D721Med (cell line): ENCODE measurements around the gene CD8A.

Source experiments
- DNase-seq: peaks from one replicate; pipeline ENCODE4 v3.0.0; 2011; ENCODE audit warnings: low spot score; ENCODE audit not compliant: insufficient read length
- FAIRE-seq: peaks from 2 replicates; lab custom pipeline; 2011; peaks lifted over from hg19 to GRCh38; lab: Jason Lieb, UNC
- CTCF ChIP-seq: IDR thresholded peaks from 2 replicates; pipeline ENCODE4 v1.5.1; 2012; ENCODE audit warnings: mild to moderate bottlenecking, control low read depth; ENCODE audit not compliant: insufficient read depth; ENCODE audit errors: missing control alignments

The CD8A gene

GRCh38 chr2:86790134-86790675 lies 508 bp downstream of the CD8A start:
- DNase-seq (no peak), FAIRE-seq (no peak)
- TF ChIP-seq CTCF = no peak

- DNase-seq (no peak), FAIRE-seq (no peak)
- no peak for TF ChIP-seq CTCF
Observed at GRCh38 chr2:86789687-86790133, 1.0 kb downstream of the CD8A start.

- TF ChIP-seq CTCF = no peak
- no peak for FAIRE-seq
- no peak for DNase-seq
Observed at GRCh38 chr2:86788881-86789686, 1.6 kb downstream of the CD8A start.

- no peak for TF ChIP-seq CTCF
- DNase-seq (no peak), FAIRE-seq (no peak)
Observed at GRCh38 chr2:86788165-86788564, 2.5 kb downstream of the CD8A start.

GRCh38 chr2:86787736-86788135 lies 3.0 kb downstream of the CD8A start:
- no peak for TF ChIP-seq CTCF
- DNase-seq (no peak), FAIRE-seq (no peak)

GRCh38 chr2:86786001-86786536 lies 4.6 kb downstream of the CD8A start:
- FAIRE-seq (no peak), DNase-seq (no peak)
- no peak for TF ChIP-seq CTCF

GRCh38 chr2:86785456-86785855 lies 5.3 kb downstream of the CD8A start:
- DNase-seq (no peak), FAIRE-seq (no peak)
- no peak for TF ChIP-seq CTCF
